Neural cell (in vitro differentiated cells): ENCODE results near the gene SBNO1.

Experiments
- EP300 ChIP-seq: fragments of 450-650 bp; conservative IDR thresholded peaks from 2 replicates; pipeline ENCODE4 v1.6.1; 2014; ENCODE audit warnings: antibody characterized with exemption, mild to moderate bottlenecking, moderate library complexity; ENCODE audit not compliant: poor library complexity, severe bottlenecking
- EZH2 ChIP-seq: fragments of 200-600, 300-800 bp; shearing (Covaris generic), sonication (generic); IDR thresholded peaks from 2 replicates; pipeline ENCODE4 v1.6.1; 2014; ENCODE audit warnings: antibody characterized with exemption, low read length, borderline replicate concordance, mild to moderate bottlenecking; ENCODE audit not compliant: insufficient read depth, poor library complexity, severe bottlenecking
- POLR2AphosphoS5 ChIP-seq: IDR thresholded peaks from 2 replicates; pipeline ENCODE4 v1.6.1; 2012
- RAD21 ChIP-seq: fragments of 450-650 bp; conservative IDR thresholded peaks from 2 replicates; pipeline ENCODE4 v1.6.1; 2014; ENCODE audit warnings: antibody characterized with exemption, mild to moderate bottlenecking, moderate library complexity
- SMC3 ChIP-seq: fragments of 450-650 bp; conservative IDR thresholded peaks from 2 replicates; pipeline ENCODE4 v1.6.1; 2014; ENCODE audit warnings: antibody characterized with exemption, mild to moderate bottlenecking, moderate library complexity; ENCODE audit not compliant: poor library complexity
- TAF1 ChIP-seq: IDR thresholded peaks from 2 replicates; pipeline ENCODE4 v1.6.1; 2012; ENCODE audit warnings: low read depth
- TF ChIP-seq, protein P1 (sequence below): fragments of 450-650 bp; IDR thresholded peaks from 2 replicates; pipeline ENCODE4 v1.5.1; 2014; ENCODE audit warnings: antibody characterized with exemption, mild to moderate bottlenecking, moderate library complexity; ENCODE audit not compliant: poor library complexity, severe bottlenecking
- TF ChIP-seq, protein P2 (sequence below): IDR thresholded peaks from 2 replicates; pipeline ENCODE4 v1.6.1; 2012; ENCODE audit warnings: borderline replicate concordance

DNA sequence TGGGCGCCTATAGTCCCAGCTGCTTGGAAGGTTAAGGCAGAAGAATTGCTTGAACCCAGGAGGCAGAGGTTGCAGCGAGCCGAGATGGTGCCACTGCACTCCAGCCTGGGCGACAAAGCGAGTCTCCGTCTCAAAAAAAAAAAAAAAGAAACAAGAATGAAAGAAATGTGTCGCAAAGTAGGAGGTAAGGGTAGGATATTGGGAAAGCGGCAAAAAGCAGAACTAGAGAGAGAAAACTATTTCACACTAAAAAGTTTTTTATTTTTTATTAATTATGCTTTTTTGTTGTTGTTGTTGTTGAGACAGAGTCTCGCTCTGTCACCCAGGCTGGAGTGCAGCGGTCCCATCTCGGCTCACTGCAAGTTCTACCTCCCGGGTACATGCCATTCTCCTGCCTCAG, 17.7 kb downstream of the SBNO1 start:
- TF ChIP-seq EZH2 (no peak), TAF1 (no peak), SMC3 (no peak), POLR2AphosphoS5 (no peak), RAD21 (no peak), EP300 (no peak)
- TF ChIP-seq, protein P1, sequence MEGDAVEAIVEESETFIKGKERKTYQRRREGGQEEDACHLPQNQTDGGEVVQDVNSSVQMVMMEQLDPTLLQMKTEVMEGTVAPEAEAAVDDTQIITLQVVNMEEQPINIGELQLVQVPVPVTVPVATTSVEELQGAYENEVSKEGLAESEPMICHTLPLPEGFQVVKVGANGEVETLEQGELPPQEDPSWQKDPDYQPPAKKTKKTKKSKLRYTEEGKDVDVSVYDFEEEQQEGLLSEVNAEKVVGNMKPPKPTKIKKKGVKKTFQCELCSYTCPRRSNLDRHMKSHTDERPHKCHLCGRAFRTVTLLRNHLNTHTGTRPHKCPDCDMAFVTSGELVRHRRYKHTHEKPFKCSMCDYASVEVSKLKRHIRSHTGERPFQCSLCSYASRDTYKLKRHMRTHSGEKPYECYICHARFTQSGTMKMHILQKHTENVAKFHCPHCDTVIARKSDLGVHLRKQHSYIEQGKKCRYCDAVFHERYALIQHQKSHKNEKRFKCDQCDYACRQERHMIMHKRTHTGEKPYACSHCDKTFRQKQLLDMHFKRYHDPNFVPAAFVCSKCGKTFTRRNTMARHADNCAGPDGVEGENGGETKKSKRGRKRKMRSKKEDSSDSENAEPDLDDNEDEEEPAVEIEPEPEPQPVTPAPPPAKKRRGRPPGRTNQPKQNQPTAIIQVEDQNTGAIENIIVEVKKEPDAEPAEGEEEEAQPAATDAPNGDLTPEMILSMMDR, result no peak
- TF ChIP-seq, protein P2, sequence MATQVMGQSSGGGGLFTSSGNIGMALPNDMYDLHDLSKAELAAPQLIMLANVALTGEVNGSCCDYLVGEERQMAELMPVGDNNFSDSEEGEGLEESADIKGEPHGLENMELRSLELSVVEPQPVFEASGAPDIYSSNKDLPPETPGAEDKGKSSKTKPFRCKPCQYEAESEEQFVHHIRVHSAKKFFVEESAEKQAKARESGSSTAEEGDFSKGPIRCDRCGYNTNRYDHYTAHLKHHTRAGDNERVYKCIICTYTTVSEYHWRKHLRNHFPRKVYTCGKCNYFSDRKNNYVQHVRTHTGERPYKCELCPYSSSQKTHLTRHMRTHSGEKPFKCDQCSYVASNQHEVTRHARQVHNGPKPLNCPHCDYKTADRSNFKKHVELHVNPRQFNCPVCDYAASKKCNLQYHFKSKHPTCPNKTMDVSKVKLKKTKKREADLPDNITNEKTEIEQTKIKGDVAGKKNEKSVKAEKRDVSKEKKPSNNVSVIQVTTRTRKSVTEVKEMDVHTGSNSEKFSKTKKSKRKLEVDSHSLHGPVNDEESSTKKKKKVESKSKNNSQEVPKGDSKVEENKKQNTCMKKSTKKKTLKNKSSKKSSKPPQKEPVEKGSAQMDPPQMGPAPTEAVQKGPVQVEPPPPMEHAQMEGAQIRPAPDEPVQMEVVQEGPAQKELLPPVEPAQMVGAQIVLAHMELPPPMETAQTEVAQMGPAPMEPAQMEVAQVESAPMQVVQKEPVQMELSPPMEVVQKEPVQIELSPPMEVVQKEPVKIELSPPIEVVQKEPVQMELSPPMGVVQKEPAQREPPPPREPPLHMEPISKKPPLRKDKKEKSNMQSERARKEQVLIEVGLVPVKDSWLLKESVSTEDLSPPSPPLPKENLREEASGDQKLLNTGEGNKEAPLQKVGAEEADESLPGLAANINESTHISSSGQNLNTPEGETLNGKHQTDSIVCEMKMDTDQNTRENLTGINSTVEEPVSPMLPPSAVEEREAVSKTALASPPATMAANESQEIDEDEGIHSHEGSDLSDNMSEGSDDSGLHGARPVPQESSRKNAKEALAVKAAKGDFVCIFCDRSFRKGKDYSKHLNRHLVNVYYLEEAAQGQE, result no peak
